ENCODE data around the gene PKN2.

The PKN2 gene

DNA sequence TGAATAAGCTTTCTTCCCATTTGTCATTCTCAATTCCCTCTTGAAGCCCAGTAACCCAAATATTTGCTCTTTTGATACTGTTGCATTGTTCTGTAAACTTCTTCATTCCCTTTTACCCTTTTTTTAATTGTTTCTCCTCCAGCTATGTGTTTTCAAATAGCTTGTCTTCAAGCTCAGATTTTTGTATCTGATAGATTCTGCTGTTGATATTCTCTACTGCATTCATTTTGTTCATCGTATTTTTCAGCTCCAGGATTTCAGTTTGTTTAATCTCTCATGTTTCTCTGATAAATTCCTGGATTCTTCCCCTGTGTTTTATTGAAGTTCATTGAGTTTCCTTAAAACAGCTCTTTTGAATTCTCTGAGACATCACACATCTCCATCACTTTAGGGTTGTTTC lies 51.8 kb downstream of the PKN2 start:
- no peak for DNase-seq

DNA sequence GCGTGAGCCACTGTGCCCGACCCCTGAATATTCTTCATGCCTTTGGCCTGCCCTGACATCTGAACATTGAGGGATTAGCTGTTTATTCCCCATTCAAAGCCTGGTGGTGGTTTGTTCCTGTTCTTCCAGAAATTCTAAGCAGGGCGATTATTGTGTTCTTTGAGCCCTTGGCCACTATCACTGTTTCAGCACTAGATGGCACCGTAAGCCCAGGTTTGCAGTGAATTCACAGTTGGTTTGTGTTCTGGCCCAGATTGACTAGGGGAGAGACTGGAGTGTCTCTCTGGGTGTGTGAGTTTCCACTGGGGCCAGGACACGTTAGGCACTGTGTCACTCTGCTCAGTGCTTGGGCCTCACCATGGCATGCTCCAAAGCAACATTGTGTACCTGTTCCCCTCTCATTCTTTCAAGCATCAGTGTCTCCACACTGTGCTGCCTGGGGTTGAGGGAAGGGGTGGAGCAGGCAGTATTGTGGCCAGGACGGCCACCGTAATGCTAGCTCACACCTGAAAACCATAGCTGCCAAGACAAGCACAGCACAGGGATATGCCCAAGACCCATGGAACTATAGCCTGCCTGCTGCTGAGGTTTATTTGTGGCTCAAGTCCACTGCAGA lies 52.7 kb downstream of the PKN2 start:
- DNase-seq = no peak

DNA sequence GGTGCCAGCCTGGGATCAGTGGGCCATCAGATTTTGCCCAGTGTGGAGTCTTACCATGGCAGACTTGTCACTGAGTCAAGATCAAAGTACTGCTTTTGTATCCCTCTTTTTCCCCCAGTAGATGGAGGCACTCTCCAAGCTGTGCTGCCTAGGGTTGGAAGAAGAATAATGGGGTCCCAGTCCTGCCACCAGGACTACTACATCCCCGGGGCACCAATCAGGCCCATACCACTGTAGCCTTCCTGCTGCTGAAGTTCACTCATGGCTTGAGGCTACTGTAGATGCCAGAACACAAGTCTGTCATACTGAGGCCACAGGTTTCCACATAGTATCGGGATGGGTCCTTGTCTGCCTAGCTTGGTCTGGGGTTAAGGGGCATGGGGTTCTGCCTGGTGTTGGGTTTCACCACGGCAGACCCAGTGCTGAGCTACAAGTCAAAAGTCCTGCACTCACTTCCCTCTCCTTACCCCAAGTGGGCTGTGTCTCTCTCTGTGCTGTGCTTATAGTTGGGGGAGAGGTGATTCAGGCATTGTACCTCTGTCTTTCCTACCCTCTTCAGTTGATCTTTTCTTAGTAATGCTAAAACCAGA lies 53.4 kb downstream of the PKN2 start:
- no peak for DNase-seq

DNA sequence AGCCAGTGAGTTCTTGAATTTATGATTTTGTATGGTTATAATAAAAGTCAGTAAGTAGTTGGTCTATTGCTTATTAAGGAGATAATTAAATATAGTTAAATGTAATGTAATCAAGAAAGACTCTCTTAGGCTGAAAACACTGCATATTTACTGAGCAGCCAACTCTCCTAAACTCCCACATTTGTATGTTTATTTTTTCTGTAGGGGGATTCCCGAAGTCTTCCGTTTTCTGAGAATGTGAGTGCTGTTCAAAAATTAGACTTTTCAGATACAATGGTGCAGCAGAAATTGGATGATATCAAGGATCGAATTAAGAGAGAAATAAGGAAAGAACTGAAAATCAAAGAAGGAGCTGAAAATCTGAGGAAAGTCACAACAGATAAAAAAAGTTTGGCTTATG lies 56.7 kb downstream of the PKN2 start:
- no peak for DNase-seq

DNA sequence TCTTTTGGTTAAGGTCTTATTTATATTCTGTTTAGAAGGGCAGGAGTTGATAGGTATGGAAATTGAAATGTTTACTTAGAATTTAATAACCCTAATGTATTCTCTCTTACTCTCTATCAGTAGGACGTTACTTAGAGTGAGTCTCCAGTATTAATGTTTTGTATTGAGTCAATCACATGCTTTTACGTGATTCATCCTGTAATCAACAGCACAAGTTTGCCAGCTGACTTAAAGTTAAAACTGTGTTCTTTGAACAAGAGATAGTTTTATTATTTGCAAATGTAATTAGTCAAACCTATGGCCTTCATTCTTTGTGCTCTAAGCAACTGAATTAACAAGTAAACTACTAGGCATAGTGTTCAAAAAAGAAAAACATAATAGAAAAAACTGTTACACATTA lies 57.3 kb downstream of the PKN2 start:
- no peak for DNase-seq

DNA sequence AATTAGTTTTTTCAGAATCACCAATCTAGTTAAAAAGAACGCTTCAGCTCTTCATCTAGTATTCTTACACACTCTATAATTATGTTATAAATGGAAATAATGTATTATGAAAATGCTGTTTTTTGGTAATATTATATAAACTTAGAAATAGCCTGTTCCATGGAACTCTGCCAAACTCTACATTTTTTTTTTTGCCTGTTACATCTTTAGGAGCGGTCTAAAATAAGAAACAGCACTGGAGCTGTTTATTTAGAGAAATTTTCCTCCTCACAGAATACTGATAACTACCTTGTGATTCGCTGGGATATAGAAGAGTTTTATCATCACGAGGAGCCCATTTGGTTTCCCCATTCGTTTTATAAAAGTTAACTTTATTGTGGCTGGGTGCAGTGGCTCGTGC lies 58.5 kb downstream of the PKN2 start:
- DNase-seq = no peak

DNA sequence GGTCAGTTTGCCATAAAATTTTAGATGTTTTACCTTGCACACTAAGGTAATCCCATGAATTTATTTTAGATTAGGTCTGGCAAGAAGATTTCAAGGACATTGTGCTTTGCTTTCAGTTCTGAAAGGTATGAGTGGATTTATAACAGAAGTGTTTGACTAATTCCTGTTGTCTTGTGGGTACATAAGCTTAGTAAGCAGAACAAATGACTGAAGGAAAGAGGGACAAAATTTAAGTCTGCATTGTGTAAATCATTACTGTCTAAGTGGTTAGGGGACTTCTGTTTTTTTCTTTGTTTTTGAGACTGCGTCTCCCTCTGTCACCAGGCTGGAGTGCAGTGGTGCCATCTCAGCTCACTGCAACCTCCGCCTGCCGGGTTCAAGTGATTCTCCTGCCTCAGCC lies 60.1 kb downstream of the PKN2 start:
- DNase-seq = no peak

DNA sequence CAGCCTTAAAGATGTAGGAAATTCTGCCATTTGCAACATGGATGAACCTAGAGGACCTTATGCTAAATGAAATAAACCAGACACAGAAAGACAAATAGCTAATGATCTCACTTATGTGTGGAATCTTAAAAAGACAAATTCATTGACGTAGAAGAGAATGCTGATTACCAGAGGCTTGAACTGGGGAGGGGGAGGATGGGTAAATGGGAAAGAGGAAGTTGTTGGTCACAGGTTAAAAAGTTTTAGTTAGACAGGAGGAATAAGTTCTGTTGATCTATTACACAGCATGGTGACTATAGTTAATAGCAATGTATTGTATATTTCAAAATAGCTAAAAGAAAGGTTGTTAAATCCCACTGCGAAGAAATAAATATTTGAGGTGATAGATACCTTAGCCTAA lies 62.8 kb downstream of the PKN2 start:
- DNase-seq = no peak

DNA sequence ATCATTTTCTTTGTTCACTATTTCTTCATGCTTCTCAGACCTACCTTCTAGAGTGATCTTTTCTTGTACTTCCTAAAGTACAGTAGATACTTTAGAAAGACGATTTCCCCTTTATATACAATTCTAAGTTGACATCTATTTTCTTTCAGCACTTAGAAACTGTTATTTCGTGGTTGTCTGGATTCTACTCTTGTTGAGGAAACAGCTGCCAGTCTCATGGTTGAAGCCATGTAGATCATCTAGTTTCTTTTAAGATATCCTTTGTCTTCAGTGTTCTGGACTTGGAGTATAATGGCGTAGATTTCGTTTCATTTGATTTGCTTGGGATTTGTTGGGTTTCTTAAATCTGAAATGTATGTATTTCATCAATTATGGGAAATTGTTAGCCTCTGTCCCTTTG lies 67.6 kb downstream of the PKN2 start:
- DNase-seq = no peak

DNA sequence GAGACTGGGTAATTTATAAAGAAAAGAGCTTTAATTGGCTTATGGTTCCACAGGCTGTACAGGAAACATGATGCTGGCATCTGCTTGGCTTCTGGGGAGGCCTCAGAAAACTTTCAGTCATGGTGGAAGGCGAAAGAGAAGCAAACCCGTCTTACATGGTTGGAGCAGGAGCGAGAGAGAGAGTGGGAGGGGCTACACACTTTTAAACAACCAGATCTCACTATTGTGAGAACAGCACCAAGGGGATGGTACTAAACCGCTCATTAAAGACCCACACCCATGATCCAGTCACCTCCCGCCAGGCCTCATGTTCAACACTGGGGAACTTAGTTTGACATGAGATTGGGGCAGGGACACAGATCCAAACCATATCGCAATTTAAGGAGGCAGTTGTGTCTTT lies 69.4 kb downstream of the PKN2 start:
- no peak for DNase-seq

DNA sequence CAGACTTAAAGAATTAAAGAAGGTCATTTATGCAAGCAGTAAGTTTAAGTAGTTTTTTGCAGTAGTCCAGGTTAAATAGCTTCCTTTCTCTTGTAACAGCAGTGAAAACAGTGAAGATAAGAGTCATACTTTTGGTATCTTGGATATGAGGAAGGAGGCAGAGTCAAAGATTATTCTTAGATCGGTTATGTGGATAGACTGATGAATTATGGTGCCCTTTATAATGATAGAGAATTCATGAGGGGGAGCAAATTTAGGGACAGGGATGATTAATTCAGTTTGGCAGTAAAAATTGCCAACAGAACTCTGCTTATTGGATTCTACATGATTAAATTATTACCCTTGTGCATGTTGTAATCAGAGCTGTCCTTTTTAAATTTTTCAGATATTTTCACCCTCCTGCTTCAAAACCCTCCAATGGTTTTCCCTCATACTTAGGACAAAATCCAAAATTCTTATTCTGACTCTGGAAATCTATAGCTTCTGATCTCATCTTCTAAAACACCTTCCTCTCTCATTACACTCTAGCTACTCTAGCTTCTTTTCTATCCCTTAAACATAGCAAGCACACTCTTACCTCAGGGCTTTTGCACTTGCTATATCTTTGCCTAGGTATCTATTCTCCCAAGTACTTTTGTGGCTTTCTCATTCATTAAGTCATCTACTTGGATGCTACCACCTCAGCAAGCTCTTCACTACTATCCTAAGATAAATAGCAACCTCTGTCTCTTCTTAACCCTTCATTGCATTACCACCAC lies 79.8 kb downstream of the PKN2 start:
- DNase-seq = no peak

DNA sequence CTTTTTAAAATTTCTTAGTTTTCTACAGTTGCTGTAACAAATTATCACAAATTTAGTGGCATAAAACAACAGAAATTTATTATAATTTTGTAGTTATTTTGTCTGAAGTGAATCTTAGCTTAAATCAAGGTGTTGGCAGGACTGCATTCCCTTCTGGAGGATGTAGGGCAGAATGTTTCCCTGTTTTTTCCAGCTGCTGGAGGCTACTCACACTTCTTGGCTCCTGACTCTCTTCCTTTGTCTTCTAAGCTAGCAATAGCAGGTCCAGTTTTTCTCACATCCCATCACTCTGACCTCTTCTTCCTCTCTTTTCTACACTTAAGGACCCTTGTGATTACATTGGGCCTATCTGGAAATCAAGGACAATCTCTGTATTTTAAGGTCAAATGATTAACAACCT lies 84.1 kb downstream of the PKN2 start:
- no peak for DNase-seq

DNA sequence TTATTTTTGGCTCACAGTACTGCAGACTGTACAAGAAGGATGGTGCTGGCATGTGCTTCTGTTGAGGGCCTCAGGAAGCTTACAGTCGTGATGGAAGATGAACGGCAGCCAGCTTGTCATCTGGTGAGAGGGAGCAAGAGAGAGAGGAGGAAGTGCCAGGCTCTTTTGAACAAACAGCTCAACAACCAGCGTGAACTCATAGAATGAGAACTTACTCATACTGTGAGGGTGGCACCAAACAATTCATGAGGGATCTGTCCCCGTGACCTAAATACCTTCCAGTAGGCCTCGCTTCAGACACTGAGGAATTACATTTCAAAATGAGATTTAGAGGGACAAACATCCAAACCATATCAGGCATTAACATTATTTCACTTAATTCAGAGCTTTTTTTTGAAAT lies 84.7 kb downstream of the PKN2 start:
- DNase-seq = no peak

DNA sequence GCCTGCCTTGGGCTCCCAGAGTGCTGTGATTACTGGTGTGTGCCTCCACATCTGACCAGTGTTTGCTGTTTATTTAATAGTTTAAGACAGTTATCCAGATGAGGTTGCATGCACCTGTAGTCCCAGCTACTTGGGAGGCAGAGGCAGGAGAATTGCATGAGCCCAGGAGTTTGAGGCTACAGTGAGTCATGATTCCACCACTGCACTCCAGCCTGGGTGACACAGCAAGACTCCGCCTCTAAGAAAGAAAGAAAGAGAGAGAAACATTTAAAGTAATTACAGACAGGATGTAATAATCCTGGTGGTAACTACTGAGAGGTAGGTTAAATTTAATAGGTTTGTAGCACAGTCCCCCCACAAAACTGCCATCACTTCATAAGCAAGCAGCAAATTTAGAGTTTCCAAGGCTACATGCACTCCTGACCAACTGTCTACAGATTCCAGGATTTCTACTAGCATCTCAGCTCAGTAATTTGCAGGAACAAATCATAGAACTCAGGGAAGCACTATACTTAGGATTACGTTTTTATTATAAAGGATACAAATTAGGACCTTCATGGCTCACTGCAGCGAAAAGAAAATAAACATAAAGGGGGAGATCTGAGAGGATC lies 89.6 kb downstream of the PKN2 start:
- DNase-seq = no peak

DNA sequence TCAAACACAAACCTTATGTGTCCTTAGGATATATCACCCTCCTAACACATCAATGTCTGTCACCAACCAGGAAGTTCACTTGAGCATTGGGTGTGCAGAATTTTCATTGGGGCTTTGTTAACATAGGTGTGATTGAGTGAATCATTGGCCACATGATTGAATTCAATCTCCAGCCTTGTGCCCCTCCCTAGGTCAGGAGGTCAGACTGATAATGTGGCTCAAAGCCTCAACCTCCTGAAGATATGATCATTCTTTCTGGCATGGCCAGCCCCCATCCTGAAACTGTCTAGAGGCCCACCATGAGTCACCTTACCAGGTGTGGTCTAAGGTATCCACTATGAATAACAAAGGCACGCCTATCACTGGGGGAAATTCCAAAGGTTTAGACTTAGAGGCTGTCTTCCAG lies 90.1 kb downstream of the PKN2 start:
- no peak for DNase-seq

DNA sequence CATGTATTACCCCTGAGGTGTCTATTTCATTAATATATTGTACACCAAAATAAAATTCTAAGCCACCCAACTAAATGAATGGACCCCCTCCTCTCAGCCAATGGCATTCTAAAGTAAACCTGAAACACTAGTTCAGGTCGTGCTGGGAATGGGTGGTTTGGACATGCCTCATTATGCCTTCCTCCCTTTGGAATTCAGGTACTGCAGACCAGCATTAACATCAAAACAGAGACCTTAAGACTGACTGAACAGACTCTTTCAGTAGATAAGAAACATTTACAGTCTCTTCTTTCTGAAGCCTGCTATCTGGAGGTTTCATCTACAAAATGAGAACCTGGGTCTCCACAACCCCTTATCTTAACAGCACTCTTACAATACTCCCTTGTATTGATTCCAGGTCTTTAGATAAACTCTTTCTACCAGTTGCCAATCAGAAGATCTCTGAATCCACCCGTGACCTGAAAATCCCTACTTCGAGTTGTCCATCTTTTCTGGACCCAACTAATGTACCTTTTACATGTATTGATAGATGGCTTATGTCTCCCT lies 93.6 kb downstream of the PKN2 start:
- no peak for DNase-seq

DNA sequence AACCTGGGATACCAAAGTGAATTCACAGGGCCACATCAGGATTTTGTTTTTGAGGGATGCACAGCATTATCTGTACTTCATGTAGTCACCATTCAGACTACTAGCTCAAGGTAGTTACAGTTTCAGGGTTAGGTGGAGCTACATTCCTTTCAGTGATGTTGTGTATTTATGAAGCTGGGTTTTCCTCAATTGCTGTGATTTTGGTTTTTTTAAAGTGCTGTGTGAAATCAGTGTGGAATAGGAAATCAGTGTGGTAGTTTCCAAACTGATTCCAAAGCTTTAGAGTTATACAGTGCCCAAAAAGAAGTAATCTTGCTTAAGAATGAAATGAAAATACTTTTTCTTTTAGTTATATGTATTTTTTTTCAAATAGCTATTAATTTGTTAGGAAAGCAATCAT lies 95.8 kb downstream of the PKN2 start:
- no peak for DNase-seq

DNA sequence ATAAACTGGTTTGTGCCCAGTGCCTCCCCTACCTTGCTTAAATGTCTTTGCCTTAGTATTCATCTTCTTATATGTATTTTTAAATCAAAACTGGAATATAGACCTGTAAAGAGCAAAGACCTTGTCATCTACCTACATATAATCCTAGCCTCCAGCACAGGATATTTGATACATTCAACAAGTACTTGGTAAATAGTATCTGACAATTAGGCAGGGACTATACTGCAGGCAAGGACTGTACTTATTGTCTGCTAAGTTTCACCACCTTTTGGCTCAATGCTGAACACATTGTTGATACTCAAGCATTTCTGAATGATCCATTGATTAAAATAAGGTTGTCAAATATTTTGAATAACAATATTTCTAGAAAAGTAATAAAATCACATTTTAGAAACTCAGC lies 96.4 kb downstream of the PKN2 start:
- DNase-seq = no peak

DNA sequence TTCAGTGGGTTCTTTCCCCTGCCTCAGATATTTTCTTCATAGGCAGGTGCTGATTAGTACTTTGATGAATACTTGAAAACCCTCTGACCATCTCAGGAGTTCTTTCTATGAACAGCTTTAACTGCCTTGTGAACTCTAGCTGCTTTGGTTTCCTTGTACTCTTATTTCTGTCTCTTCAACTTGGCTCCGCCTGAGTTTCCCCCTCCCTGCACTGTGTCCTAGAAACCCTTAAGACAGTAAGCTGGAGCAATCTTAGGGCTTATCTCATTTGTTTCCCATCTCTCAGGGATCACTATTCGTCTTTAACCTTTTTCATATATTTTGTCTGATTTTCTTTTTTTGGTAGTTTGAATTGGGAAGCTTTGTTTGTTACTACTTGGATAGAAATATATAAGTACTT lies 99.1 kb downstream of the PKN2 start:
- DNase-seq = no peak

DNA sequence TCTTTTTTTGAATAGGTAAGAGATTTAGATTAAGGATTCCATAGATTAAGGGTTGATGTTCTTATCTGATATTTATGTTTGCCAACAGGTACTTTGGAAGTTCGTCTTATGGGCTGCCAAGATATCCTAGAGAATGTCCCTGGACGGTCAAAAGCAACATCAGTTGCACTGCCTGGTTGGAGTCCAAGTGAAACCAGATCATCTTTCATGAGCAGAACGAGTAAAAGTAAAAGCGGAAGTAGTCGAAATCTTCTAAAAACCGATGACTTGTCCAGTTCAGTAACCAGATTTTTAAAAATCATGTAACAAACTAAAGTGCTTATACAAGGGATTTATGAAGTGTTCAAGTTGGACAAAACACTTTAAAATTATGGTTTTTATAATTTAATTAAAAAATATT lies 100.5 kb downstream of the PKN2 start:
- DNase-seq = no peak

DNA sequence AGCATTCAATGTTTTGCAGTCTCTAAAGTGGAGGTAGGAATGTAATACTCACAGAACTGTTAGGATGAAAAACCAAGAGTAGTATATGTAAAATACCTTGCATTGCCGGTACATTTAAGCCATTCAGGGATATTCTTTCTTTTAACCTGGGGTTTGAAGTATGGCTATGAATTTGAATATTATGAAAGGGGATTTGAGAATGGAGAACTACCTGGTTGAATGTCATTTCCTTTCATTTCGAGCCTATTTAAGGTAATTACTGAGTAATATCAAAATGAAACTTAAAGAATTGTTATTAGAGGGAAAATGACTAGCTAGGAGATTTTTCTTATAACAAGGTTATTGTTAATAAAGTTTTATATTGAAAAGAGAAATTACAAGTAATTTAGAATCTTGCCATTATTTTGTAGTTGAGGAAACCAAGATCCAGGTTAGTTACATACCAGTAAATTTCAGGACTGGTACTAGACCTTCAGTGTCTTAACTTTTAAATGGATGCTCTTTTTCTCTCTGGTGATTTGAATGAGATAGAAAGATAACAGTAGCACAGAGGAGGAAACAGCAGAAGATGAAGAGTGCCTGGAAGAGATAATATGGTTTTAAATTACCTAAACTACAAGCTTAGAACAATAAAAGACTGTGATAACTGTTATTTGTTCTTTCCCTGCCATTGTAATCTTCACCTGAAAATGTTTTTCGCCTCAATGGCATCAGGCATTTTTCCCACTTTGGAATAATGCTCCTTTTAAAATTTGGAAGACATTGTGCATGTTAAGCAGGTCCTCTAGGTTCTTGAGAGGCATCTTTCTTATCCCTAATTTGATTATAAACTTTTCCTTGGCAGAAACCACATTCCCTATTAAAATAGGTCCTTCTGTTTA lies 103.2 kb downstream of the PKN2 start:
- DNase-seq = no peak

DNA sequence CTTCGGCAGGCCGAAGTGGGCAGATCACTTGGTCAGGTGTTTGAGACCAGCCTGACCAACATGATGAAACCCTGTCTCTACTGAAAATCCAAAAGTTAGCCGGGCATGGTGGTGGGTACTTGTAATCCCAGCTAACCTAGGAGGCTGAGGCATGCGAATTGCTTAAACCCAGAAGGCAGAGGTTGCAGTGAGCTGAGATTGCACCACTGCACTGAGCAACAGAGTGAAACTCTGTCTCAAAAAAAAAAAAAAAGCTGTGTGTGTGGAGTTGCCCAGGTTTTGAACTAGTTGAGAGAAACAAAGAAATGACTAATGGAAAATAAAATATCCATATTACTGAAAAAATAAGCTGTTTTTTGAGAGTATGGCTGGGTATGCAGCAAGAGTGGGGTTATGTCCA lies 107.1 kb downstream of the PKN2 start:
- DNase-seq = no peak

DNA sequence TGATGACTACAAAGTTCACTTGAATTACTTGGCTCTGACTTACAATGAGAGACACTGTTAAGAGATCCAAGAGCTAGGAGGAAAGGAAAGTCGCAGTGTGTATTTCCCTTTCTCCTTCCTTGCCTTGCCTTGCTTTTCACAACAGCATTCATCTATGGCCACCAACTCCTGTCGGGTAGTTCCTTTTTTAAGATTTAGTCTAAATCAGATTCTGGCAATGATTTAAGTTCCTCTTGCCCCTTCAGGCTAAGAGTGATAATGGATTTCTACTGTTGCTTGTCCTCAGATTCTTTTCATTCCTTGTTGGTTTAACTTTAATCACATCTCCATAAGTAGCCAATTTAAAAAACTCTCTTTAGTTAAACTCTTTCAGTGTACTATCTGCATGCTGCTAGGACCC lies 115.4 kb downstream of the PKN2 start:
- no peak for DNase-seq

Data from NCI-H446 treated with DMSO at 0.1 percent for 48 hours (cell line).